ENCODE data around the gene MRPL53. TPM values are rescaled to one million over a fixed set of nuclear protein-coding genes. Genes with fewer than 3 reads are reported as not detected.

Gene MRPL53
- total RNA-seq, 1 experiment from 2014 or later = 102 TPM

DNA sequence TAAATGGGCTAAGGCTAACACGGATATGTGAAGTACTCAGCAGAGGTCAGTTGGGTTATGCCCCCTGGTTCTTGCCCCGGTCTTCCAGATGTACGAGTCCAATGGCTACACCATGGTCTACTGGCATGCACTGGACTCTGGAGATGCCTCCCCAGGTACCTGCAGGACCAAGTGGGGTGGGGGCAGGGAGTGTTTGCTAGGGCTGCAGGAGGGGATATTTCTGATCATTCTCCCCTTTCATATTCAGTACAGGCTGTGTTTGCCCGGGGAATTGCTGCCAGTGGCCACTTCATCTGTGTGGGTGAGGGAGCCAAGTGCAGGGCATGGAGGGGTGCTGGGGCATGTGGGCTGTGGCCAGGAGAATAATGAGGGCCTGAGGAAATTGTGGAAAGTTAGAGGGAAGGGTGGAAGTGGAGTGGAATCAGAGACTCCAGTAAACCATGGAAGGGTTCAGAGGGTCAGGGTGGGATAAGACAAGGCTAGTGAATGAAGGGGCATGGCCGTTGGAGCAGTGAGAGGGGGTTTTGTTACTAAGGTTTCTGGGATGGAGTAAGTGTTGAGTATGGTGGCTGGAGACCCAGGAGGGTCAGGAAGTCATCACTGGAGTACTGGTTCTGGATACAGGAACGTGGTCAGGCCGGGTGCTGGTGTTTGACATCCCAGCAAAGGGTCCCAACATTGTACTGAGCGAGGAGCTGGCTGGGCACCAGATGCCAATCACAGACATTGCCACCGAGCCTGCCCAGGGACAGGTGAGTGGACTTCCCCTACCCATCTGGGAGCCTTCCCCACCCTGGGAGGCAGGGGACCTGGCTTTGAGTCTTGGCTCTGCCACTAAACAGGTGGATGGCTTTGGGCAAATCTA is 49.0 kb downstream of the MRPL53 start:
- no peaks in the 10 kb centered on the region for H3K4me1 ChIP-seq
- H3K4me3 ChIP-seq (ENCODE audit: low read depth, low read length) = no peak overlapping the region
- H3K27me3 ChIP-seq (replicated peaks; ENCODE audit: control insufficient read depth, insufficient read depth, low read length) = no peaks in the 10 kb centered on the region
- no peaks in the 10 kb centered on the region for H3K9me3 Mint-ChIP-seq (ENCODE audit: unreplicated experiment)
- peaks cover 14% of the 10 kb centered on the region for H3K4me1 Mint-ChIP-seq (ENCODE audit: low read depth, unreplicated experiment)
- peak overlapping the region; percentile 96 for H3K4me3 Mint-ChIP-seq (ENCODE audit: unreplicated experiment)
- peaks cover 8% of the 10 kb centered on the region for H3K27me3 Mint-ChIP-seq (ENCODE audit: insufficient read depth, unreplicated experiment)
- peaks cover 2% of the 10 kb centered on the region for H3K36me3 ChIP-seq (ENCODE audit: control insufficient read depth, insufficient read depth, low read length)
- BruUV-seq (replicated peaks) = no TSS peak
- H3K36me3 Mint-ChIP-seq (ENCODE audit: insufficient read depth, unreplicated experiment) = peaks cover 69% of the 10 kb centered on the region
- CTCF ChIA-PET = interaction anchor here (0.5 kb wide), 1 partner anchor 34 kb away, joined by 6 read pairs; no protein-coding TSS in a partner anchor
- DNase-seq = no peak
- intact Hi-C loops (cut with micrococcal nuclease; ENCODE audit: unreplicated experiment) = loop anchor here (2.0 kb wide), 2 partner anchors 17 to 31 kb away; partner anchors contain the start of genes INO80B and RTKN
- POLR2A ChIA-PET = interaction anchor here (1.1 kb wide), 1 partner anchor 17 kb away, joined by 7 read pairs; no protein-coding TSS in a partner anchor
- no peaks in the 10 kb centered on the region for H3K9me3 ChIP-seq
- TF ChIP-seq CTCF (IDR thresholded peaks at IDR 0.05; ENCODE audit: insufficient read depth in 1 of 2, low read depth in 1 of 2, low read length in 1 of 2, severe bottlenecking in 1 of 2, unreplicated experiment in 1 of 2) = no peak
- peak overlapping the region; percentile 98 for H3K27ac Mint-ChIP-seq (ENCODE audit: unreplicated experiment)

Other genes starting within 250 kb of the MRPL53 start
- gene SLC4A5, start 129.3 kb downstream of the MRPL53 start, total RNA-seq (2022) = 1.9 and 2.2 TPM in 2 replicates
- gene DCTN1, start 92.4 kb downstream of the MRPL53 start, total RNA-seq (2022) = 132 and 139 TPM in 2 replicates
- 0.84 and 1.7 TPM in 2 replicates for gene C2orf81, start 51.1 kb downstream of the MRPL53 start, total RNA-seq (2022)
- 8.4 and 9.9 TPM in 2 replicates for gene WDR54, start 51.0 kb downstream of the MRPL53 start, total RNA-seq (2022)
- gene RTKN, start 30.7 kb downstream of the MRPL53 start, total RNA-seq (2022) = 123 and 139 TPM in 2 replicates
- 25.2 and 29.1 TPM in 2 replicates for gene INO80B, start 17.6 kb downstream of the MRPL53 start, total RNA-seq (2022)
- 53.4 and 54.8 TPM in 2 replicates for gene WBP1, start 14.2 kb downstream of the MRPL53 start, total RNA-seq (2022)
- gene MOGS, start 7.3 kb downstream of the MRPL53 start, total RNA-seq (2022) = 70.5 and 71.1 TPM in 2 replicates
- gene CCDC142, start 10.3 kb upstream of the MRPL53 start, total RNA-seq (2022) = 39.0 and 47.1 TPM in 2 replicates
- gene TTC31, start 10.4 kb upstream of the MRPL53 start, total RNA-seq (2022) = 31.3 and 32.4 TPM in 2 replicates
- 11.1 and 11.4 TPM in 2 replicates for gene LBX2, start 26.9 kb upstream of the MRPL53 start, total RNA-seq (2022)
- 27.0 and 29.7 TPM in 2 replicates for gene PCGF1, start 35.0 kb upstream of the MRPL53 start, total RNA-seq (2022)
- gene TLX2, start 41.8 kb upstream of the MRPL53 start, total RNA-seq (2022) = 0.68 and 0.72 TPM in 2 replicates
- 0.50 and 1.4 TPM in 2 replicates for gene DQX1, start 53.6 kb upstream of the MRPL53 start, total RNA-seq (2022)
- gene AUP1, start 57.0 kb upstream of the MRPL53 start, total RNA-seq (2022) = 154 and 156 TPM in 2 replicates
- gene HTRA2, start 57.3 kb upstream of the MRPL53 start, total RNA-seq (2022) = 27.0 and 27.3 TPM in 2 replicates
- 13.8 and 15.9 TPM in 2 replicates for gene LOXL3, start 81.3 kb upstream of the MRPL53 start, total RNA-seq (2022)
- 5.1 and 5.5 TPM in 2 replicates for gene DOK1, start 82.0 kb upstream of the MRPL53 start, total RNA-seq (2022)
- gene M1AP, start 175.7 kb upstream of the MRPL53 start, total RNA-seq (2022) = not detected in 2 replicates
- gene SEMA4F, start 181.6 kb upstream of the MRPL53 start, total RNA-seq (2022) = 6.2 and 7.6 TPM in 2 replicates

All from Caco-2 (cell line).